ENCODE data around the gene OXCT2.
"Not testable (repeated sequence)": the region's sequence is repeated elsewhere in the genome, so short reads cannot be mapped to it uniquely, and the experiment has no call there.

Gene OXCT2

DNA sequence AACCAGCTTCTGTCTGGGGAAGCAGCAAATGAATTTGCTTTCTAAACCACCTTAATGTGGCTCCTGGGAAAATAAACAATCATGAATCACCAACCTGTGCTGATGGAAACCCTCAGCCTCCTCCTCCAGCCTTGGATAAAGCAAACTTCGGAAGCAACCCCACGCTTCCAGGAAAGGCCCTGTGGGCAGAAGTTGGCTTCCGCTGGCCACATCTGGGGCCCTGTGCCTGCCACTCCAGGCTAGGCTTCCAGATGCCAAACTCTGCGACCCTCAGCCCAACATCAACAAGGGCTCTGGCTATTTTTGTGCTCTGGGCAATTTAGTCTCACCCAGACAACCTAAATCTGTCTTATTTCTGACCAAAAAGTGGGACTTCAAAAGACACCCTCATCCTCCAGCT is 6.2 kb upstream of the OXCT2 start:
- no peak for DNase-seq
- TF ChIP-seq POLR2A (IDR thresholded peaks at IDR 0.05; ENCODE audit: low read length) (no peak), GATA1 (IDR thresholded peaks at IDR 0.05; ENCODE audit: low read depth, low read length) (no peak)

DNA sequence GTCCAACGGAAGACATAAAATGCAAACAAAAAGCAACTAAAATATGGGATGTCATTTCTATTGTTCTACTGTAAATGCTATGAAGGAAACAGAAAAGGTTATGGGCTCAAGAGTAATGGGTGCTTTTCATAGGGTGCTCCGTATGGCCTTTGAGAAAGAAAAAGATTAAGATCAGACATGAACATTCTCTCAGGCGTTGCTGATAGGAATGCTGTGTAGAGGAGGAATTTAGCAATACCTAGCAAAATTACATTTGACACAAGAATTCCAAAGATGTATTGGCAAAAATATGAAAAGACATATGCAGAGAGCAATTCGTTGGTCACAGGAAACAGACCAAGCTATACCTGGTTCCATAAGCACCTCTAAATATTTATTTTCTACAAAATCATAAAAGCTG is 5.7 kb upstream of the OXCT2 start:
- DNase-seq = no peak
- TF ChIP-seq POLR2A (IDR thresholded peaks at IDR 0.05; ENCODE audit: low read length) (no peak), GATA1 (IDR thresholded peaks at IDR 0.05; ENCODE audit: low read depth, low read length) (no peak)

DNA sequence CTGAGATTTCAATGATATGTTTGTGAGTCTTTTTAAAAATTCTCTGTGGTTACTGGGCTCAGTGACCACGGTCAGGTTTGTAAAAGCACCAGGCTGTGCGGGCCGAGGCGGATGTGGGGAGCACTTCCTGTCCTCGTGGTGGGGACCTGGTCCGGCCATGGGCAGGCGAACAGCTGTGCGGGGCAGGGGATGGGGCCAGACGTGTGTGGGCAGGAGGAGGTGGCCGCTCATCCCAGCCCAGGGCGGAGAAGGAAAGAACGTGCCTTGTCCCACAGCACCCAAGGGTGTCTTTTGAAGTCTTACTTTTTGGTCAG is 5.2 kb upstream of the OXCT2 start:
- no peak for DNase-seq
- TF ChIP-seq GATA1 (IDR thresholded peaks at IDR 0.05; ENCODE audit: low read depth, low read length) = no peak

DNA sequence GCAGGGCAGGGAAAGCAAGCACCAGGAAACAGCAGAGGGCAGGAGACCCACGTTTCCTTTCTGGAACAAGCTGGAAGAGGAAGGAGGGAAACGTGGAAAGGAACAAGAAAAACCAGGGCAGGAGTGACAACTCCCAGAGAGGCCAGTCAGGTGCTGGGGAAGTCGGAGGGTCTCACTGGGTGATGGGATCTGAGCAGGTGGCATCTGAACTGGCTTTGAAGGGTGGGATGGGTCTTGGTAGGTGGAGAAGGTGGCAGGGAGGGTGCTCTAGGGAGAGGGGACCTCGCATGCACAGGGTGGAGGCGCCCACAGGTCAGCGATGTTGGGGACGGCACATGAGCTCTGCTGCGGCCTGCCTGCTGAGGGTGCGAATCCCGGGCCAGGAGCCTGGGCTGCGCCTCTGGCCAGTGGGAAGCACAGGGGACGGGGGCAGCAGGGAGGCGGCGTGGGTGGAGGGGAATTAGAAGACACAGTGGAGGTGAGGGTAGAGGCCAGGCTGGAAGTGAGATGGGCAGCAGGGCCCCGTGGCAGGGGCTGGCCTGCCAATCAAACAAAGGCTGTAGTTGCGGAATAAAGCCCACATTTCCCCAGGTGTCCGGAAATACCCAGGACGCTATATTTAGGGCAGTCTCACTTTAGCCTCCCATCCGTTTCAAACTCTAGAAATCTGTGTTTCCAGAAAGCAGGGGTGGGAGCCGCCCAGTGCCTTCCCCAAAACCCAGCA is 4.7 kb upstream of the OXCT2 start:
- not testable (repeated sequence) for DNase-seq

DNA sequence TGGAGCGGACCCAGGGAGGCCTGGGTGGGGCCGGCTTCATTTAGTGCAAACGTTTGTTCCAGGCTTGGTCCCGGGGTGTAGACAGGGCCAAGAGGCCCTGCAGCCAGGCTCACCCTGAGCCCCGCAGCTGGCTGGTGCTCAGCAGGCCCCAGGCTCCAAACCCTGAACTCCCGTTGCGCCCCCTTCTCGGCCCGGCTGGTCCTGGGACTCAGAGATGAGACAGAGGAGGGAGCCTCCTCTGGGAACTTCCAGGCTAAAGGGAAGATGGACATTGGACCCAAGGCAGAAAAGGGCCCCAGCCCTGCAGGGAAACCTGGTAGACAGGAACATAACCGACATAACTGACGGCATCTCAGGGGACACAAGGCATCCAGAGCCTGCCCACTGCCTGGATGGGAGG is 4.0 kb upstream of the OXCT2 start:
- not testable (repeated sequence) for DNase-seq

GRCh38 chr1:39773369-39773979 is 2.3 kb upstream of the OXCT2 start:
- DNase-seq = not testable (repeated sequence)

DNA sequence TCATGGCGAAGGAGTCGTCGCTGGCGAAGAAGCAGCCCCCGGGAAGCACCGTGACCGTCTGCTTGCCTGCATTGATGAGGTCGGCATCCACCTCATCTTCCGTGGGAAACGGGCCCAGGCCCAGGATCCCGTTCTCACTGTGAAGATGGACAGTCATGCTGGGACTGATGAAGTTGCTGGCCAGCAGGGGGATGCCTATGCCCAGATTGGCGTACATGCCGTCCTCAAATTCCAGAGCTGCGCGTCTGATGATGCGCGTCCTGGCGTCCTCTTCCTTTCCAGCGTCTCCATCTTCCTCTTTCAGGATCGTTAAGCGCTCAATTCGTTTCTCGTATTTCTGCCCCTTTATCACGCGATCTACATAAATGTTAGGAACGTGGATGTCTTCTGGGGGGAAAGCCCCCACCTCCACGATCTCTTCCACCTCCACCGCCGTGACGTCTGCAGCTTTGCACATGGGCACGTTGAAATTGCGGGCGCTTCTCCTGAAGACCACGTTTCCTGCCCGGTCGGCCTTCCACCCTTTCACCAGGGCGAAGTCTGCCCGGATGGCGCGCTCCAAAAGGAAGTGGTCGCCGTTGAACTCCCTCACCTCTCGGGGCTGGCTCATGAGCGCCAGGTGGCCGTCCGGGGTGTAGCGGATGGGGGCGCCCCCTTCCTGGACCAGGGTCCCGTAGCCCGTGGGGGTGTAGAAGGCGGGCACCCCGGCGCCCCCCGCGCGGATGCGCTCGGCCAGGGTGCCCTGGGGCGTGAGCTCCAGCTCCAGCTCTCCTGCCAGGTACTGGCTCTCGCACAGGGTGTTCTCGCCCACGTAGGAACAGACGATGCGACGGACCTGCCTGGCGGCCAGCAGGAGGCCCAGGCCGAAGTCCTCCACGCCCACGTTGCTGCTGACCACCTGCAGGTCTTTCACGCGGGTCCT is 787 bp downstream of the OXCT2 start:
- DNase-seq = not testable (repeated sequence)

GRCh38 chr1:39769502-39769901 is 1.6 kb downstream of the OXCT2 start:
- not testable (repeated sequence) for DNase-seq

- DNase-seq = not testable (repeated sequence)
Measured at GRCh38 chr1:39766466-39766865, 4.7 kb downstream of the OXCT2 start.

DNA sequence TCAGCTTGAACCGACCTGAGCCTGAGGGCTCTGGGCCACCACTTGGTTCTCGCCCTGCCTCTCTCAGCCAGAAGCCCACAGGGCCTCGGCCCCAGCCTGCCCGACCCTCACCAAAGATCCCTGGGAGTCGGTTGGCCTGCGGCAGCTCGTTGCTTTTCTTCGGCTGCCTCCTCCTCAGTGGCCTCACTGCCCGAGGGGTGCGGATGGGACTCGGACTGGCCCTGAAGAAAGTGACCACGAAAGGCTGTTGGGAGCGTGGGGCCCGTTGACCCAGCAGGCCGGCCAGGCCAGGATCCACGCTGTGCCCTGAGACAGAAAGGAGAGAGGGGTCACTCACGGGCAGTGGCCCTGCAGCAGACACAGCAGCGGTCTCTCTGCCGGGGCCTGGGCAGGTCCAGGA is 6.6 kb downstream of the OXCT2 start:
- DNase-seq = not testable (repeated sequence)

- DNase-seq = not testable (repeated sequence)
Measured at GRCh38 chr1:39763619-39764374, 7.4 kb downstream of the OXCT2 start.

DNA sequence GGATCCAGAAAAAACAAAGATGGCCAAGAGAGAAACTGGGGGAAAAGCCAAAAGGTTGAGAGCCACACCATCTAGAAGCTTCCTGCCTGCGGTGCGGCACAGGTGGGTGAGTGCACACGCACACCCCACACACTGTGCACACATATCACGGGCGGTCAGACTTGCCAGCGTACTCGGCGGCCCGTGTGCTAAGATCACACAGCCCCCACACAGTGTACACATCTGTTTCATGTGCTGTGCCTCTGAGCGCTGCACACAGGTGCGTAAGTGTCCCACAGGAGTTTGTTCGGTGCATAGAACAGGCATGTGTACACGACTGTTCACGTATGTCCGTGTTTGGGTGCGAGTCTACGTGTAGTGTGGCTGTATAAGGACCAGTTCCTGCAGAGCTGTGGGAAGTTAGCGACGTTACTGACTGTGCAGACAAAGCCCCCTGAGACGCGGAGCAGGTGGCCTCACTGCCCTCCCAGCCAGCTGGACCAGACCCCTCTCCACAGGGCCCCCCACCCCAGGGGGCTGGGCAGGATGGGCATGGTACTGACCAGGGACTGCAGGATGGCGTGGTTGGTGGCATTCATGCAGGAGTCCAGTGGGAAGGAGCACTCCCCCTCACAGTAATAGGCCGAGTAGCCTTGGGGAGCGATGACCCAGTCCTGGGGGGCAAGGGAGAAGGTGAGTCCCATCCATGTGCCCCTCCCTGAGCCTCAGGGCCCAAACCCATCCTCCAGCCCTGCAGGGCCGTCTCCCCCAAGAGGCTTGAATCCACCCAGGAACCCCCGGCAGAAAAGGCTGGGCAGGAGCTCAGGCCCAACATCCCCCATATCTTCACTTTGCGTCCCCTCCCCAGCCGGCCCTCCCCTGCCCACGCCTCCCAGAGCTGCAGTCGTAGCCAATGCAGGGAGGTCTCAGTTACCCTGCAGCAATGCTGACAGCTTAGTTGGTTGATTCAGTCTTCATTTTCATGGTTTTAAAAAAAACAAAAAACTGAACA is 8.3 kb downstream of the OXCT2 start:
- TF ChIP-seq GATA1 (IDR thresholded peaks at IDR 0.05; ENCODE audit: low read depth, low read length) = no peak
- TF ChIP-seq POLR2A (IDR thresholded peaks at IDR 0.05; ENCODE audit: low read length) = no peak
- no peak for DNase-seq

DNA sequence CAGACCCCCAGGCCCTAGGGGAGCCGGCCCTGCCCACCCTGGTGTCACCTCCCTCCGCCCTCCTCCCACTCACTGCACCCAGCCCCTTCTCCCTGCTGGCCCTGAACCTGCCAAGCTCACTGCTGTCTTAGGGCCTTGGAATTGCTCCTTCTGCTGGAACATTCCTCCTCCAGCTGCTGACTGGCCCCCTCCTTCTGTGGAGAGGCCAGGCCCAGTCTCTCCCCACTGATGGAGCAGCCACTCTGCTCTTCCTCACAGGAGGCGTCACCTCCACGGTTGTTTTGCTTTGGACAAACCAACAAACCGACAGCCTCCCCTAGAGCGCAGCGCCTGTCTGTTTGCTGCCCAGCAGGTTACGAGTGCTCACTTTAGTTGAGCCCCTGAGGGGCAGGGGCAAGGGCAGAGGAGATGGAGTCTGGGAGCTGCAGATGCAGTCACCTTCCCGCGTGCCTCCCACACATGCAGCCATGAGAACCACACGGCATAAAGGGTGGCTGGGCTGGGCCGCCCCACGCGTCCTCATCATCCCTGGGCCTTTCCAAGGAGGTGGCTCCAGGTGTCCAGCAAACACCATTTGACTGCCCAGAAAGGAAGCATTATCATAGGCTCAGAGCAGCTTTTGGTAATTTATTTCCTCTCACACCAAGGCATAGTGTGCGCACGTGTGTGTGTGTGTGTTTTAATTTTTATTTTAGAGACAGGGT is 9.4 kb downstream of the OXCT2 start:
- TF ChIP-seq GATA1 (IDR thresholded peaks at IDR 0.05; ENCODE audit: low read depth, low read length) (no peak), POLR2A (IDR thresholded peaks at IDR 0.05; ENCODE audit: low read length) (no peak)
- no peak for DNase-seq

- TF ChIP-seq GATA1 (IDR thresholded peaks at IDR 0.05; ENCODE audit: low read depth, low read length) (no peak), POLR2A (IDR thresholded peaks at IDR 0.05; ENCODE audit: low read length) (no peak)
Measured at GRCh38 chr1:39761016-39761415, 10.1 kb downstream of the OXCT2 start.

More at GRCh38 chr1:39761016-39761415, 10.1 kb downstream of the OXCT2 start:
- DNase-seq = no peak

Data from erythroblast (primary cell).